ENCODE data around the gene ANKRD28. TPM values are rescaled to one million over a fixed set of nuclear protein-coding genes. Genes with fewer than 3 reads are reported as not detected.

The ANKRD28 gene
- total RNA-seq, 1 experiment from 2014 or later: 89.3 TPM

DNA sequence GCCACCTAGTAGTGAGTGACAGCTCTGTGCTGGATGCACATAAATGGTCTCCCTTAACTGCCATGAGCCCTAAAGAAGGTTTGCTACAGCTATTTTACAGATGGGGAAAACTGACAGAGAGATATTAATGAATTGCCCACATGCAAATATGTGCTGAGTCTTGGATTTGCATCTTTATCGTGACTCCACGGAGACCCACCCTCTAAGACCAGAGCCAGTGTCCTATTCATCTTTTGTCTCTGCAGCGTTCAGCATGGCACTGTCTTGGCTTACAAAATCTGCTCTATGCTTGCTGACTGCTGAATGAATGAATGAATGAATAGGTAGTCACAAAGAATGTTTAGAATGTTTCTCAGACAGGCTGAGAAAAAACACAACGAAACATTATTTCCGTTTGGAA, 147.9 kb downstream of the ANKRD28 start:
- ATAC-seq (no peak), DNase-seq (ENCODE audit: low read depth, low spot score) (no peak)
- CTCF ChIA-PET: no interaction called here
- TF ChIP-seq, protein P1, sequence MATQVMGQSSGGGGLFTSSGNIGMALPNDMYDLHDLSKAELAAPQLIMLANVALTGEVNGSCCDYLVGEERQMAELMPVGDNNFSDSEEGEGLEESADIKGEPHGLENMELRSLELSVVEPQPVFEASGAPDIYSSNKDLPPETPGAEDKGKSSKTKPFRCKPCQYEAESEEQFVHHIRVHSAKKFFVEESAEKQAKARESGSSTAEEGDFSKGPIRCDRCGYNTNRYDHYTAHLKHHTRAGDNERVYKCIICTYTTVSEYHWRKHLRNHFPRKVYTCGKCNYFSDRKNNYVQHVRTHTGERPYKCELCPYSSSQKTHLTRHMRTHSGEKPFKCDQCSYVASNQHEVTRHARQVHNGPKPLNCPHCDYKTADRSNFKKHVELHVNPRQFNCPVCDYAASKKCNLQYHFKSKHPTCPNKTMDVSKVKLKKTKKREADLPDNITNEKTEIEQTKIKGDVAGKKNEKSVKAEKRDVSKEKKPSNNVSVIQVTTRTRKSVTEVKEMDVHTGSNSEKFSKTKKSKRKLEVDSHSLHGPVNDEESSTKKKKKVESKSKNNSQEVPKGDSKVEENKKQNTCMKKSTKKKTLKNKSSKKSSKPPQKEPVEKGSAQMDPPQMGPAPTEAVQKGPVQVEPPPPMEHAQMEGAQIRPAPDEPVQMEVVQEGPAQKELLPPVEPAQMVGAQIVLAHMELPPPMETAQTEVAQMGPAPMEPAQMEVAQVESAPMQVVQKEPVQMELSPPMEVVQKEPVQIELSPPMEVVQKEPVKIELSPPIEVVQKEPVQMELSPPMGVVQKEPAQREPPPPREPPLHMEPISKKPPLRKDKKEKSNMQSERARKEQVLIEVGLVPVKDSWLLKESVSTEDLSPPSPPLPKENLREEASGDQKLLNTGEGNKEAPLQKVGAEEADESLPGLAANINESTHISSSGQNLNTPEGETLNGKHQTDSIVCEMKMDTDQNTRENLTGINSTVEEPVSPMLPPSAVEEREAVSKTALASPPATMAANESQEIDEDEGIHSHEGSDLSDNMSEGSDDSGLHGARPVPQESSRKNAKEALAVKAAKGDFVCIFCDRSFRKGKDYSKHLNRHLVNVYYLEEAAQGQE (IDR thresholded peaks at IDR 0.05; ENCODE audit: insufficient read depth in 1 of 2, low read depth in 2 of 2, low read length in 1 of 2): no peak
- TF ChIP-seq, protein P2, sequence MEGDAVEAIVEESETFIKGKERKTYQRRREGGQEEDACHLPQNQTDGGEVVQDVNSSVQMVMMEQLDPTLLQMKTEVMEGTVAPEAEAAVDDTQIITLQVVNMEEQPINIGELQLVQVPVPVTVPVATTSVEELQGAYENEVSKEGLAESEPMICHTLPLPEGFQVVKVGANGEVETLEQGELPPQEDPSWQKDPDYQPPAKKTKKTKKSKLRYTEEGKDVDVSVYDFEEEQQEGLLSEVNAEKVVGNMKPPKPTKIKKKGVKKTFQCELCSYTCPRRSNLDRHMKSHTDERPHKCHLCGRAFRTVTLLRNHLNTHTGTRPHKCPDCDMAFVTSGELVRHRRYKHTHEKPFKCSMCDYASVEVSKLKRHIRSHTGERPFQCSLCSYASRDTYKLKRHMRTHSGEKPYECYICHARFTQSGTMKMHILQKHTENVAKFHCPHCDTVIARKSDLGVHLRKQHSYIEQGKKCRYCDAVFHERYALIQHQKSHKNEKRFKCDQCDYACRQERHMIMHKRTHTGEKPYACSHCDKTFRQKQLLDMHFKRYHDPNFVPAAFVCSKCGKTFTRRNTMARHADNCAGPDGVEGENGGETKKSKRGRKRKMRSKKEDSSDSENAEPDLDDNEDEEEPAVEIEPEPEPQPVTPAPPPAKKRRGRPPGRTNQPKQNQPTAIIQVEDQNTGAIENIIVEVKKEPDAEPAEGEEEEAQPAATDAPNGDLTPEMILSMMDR (IDR thresholded peaks at IDR 0.05): no peak
- TF ChIP-seq SIN3A (IDR thresholded peaks at IDR 0.05; ENCODE audit: borderline replicate concordance, insufficient read depth, low read depth, low read length): no peak
- Histone ChIP-seq H3K9me3 (ENCODE audit: control insufficient read depth, insufficient read depth, low read depth, low read length) (no peaks in the 10 kb centered on the region), H3K4me3 (ENCODE audit: low read depth in 2 of 2, low read length in 2 of 2) (no peak overlapping the region), H3K4me1 (ENCODE audit: control insufficient read depth, insufficient read depth, low read length) (peaks cover 27% of the 10 kb centered on the region), H3K27ac (ENCODE audit: low read length) (peak overlapping the region; percentile 94), H3K27me3 (ENCODE audit: control insufficient read depth, insufficient read depth, low read length) (no peaks in the 10 kb centered on the region), H3K36me3 (ENCODE audit: control insufficient read depth, insufficient read depth, low read length) (no peaks in the 10 kb centered on the region)
- intact Hi-C loops (cut with micrococcal nuclease; ENCODE audit: unreplicated experiment): no loop called here
- no TSS peak for BruUV-seq (replicated peaks)
- in situ Hi-C loops (cut with HindIII; ENCODE audit: low pct_unique_long_range_greater_than_20kb, low sequenced_read_pairs): no loop called here
- POLR2A ChIA-PET: no interaction called here

DNA sequence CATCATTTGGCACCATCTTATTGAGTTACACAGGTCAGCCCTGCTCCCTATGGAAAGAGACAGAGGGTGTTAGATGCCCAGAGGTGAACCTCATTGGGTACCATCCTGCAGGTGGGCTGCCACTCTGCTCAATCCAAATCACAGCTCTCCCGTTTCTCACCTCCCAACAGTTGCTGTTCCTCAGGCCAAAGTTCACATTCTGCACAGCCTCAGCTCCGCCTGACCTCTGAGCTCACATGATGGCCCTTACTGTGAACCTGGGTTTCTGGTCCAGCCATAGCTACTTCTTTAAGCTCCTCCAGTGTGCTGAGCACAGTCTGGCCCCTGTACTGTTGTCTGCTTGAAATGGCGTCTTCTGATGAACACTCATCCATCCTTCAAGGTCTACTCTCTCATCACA, 148.4 kb downstream of the ANKRD28 start:
- intact Hi-C loops (cut with micrococcal nuclease; ENCODE audit: unreplicated experiment) (no loop called here), in situ Hi-C loops (cut with HindIII; ENCODE audit: low pct_unique_long_range_greater_than_20kb, low sequenced_read_pairs) (no loop called here)
- ATAC-seq (no peak), DNase-seq (ENCODE audit: low read depth, low spot score) (no peak)
- H3K36me3 ChIP-seq (ENCODE audit: control insufficient read depth, insufficient read depth, low read length): no peaks in the 10 kb centered on the region
- H3K27me3 ChIP-seq (ENCODE audit: control insufficient read depth, insufficient read depth, low read length): no peaks in the 10 kb centered on the region
- TF ChIP-seq TCF7L2 (IDR thresholded peaks at IDR 0.05; ENCODE audit: low read depth, low read length) (no peak), POLR2AphosphoS5 (IDR thresholded peaks at IDR 0.05; ENCODE audit: low read depth, low read length) (no peak)
- TF ChIP-seq, protein P2 (IDR thresholded peaks at IDR 0.05): no peak
- TF ChIP-seq, protein P1 (IDR thresholded peaks at IDR 0.05; ENCODE audit: insufficient read depth in 1 of 2, low read depth in 2 of 2, low read length in 1 of 2): no peak
- peak overlapping the region; percentile 94 for H3K27ac ChIP-seq (ENCODE audit: low read length)
- H3K4me3 ChIP-seq (ENCODE audit: low read depth in 2 of 2, low read length in 2 of 2): no peak overlapping the region
- no peaks in the 10 kb centered on the region for H3K9me3 ChIP-seq (ENCODE audit: control insufficient read depth, insufficient read depth, low read depth, low read length)
- CTCF ChIA-PET: no interaction called here
- no TSS peak for BruUV-seq (replicated peaks)
- POLR2A ChIA-PET: no interaction called here
- peaks cover 27% of the 10 kb centered on the region for H3K4me1 ChIP-seq (ENCODE audit: control insufficient read depth, insufficient read depth, low read length)
